Right renal pelvis (tissue), 4 donors: ENCODE results near the gene FBN2. TPM values are rescaled to one million over a fixed set of nuclear protein-coding genes. Genes with fewer than 3 reads are reported as not detected.
"Not testable (repeated sequence)": the region's sequence is repeated elsewhere in the genome, so short reads cannot be mapped to it uniquely, and the experiment has no call there.

Experiments used
- DNase-seq, 4 donors: peaks; one replicate each; pipeline ENCODE4 v3.0.0-alpha.2; 2013; ENCODE audit warnings: low read depth in 4 of 4, low spot score in 3 of 4, missing footprints in 1 of 4
- polyA plus RNA-seq, 4 donors: library from polyadenylated mRNA; unstranded; fragments of 120-200 nt; gene quantifications; one replicate each; pipeline ENCODE4 v1.2.1, GENCODE V29; 2013; ENCODE audit not compliant: insufficient read length in 4 of 4

FBN2 gene
- polyA plus RNA-seq, 4 donors: 89.8 to 118 (median 95.7) TPM

- DNase-seq: no peak
Measured at GRCh38 chr5:128436749-128437188, 101.3 kb downstream of the FBN2 start.

DNA sequence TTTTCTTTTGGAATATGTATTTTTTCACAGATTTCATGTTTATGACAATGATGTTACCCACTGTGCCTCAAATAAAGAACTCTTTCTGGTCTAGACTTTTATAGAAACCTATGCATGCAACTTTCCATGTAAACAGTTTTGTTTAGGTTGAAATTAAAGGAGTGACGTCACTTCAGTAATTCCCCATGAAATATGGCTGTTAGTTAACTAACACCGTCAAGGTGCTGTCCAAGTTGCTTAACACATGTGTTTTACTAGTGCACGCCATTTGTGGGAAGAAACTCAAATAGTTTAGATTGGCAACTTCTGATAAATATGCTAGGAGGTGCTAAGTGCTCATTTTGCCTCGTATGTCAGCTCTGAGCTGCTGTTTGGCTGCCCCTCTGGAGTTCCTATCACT is 102.2 kb downstream of the FBN2 start:
- DNase-seq: no peak

GRCh38 chr5:128434993-128435392 is 103.1 kb downstream of the FBN2 start:
- DNase-seq: no peak

- no peak for DNase-seq
Measured at GRCh38 chr5:128432913-128433440, 105.1 kb downstream of the FBN2 start.

DNA sequence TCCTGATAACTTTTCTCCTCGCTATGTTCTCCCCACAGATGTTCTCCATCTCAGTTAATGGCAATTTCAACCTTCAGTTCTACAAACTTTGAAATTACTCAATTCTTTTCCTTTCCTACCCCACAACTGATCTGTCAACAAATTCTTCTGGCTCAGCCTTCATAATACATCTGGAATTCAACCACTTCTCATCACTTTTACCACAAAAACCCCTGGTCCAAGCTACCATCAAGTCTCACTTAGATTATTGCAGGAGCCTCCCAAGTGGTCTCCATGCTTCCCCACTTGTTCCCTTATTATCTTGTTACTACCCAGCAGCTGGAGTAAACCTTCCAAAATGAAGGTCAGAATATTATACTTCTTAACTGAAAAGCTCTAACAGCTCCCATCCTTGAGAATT is 110.1 kb downstream of the FBN2 start:
- DNase-seq: no peak

- DNase-seq: no peak
Measured at GRCh38 chr5:128426090-128426534, 111.9 kb downstream of the FBN2 start.

GRCh38 chr5:128424646-128425045 is 113.4 kb downstream of the FBN2 start:
- no peak for DNase-seq

GRCh38 chr5:128422612-128423011 is 115.4 kb downstream of the FBN2 start:
- DNase-seq: no peak

DNA sequence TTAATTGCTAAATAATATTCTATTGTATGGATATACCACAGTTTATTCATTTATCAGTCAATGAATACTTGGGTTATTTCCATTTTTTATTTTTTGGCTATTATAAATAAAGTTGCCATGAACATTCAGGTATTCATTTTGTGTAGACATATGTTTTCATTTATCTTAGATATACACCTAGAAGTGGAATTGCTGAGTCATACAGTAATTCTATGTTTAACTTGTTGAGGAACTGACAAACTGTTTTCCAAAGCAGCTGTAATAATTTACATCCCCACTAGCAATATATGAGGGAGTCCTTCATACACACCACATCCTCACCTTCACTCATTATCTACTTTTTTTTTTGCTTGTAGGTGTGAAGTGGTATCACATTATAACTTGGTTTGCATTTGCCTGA is 123.6 kb downstream of the FBN2 start:
- DNase-seq: no peak

DNA sequence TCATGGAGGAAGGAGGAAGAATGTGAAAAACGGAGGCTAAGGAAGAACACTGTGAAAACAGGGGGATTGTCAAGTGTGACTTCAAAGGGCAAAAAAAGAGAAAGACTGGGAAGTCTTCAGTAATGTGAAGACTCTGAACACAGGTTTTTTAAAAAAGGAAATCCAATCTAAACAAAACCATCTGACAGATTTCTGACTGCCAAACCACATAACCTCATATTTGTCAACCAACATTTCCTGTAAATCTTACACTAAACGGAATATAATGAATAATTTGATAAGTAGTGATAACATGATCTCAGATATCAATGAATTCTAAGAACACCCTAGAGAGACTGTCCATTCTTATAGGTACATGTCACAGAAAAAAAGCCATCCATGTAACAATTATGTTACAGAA is 124.7 kb downstream of the FBN2 start:
- DNase-seq: no peak

DNA sequence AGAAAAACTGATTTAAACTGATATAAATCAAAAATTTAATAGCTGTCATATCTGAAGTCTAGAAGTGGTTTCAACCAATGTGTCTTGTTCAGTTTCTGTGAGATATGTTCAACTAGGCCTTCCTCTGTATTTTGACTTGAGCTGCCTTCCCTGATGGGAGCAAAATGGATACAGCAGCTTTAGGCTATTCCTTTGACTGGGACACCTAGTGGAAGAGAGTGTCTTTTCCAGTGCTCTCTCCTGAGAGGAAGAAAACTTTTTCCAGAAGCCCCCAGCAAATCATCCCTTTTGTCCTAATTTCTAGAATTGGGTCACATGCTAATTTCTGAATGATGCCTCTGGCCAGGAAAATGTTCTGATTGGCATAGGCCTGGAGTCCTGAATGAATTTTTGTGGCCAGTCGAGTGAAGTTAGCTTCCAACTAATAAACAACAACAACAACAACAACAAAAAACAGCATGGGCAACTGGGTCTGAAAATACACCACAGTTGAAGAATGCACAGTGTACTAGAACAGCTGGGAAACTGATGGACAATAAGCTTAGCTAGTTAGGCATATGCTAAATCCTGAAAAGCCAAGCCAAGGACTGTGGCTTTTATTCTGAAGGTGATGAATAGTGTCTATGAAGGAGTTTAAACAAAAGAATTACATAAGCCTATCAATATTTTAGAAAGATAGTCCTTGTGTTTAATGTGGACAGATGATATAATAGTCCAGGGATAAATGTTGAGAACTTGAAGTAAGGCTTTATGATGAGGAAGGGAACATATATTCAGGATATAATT is 125.7 kb downstream of the FBN2 start:
- DNase-seq: no peak

DNA sequence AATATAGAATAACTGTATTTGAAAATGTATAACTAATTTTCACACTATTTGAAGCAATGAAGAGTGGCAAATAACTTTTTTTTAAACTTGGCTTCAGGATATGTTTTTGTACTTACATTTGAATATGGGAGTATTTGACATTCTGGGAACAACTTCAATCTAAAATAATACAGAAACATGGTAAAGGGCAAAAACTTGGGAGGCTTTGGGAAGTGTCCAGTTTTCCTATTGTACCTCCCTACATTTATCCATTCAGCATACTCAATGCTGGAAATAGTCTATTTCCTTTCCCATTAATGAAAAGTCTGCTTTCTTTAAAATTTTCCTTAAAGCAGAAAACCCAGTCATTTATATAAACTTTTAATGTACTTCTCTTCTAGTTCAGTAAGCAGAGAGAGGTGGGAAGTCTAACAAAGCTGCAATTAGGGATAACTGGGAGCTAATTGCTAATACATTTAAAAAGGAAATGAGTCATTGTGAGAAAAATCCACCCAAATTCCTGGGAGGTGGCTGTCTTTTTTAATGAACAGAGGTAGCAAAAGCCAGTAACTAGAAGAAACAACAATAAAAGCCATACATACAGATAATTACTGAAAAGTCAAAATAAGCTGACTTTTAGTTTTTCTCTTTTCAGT is 128.8 kb downstream of the FBN2 start:
- DNase-seq: no peak

DNA sequence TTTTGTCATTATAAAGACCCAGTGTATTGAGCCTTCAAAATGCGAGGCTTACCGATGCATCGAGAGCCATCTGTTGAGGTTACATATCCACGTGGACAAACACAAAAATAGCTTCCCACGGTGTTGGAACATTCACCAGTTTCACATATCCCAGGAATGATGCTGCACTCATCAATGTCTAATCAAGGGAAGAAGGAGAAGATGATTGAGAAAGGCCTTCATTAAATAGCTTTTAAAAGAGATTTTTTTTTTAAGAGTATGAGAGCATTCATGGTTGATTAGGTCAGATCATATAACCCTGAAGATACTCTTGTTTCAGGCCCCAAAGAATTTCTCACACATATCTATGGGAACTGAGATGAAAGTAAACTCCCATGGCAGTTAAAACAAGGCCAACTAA is 129.4 kb downstream of the FBN2 start:
- no peak for DNase-seq

DNA sequence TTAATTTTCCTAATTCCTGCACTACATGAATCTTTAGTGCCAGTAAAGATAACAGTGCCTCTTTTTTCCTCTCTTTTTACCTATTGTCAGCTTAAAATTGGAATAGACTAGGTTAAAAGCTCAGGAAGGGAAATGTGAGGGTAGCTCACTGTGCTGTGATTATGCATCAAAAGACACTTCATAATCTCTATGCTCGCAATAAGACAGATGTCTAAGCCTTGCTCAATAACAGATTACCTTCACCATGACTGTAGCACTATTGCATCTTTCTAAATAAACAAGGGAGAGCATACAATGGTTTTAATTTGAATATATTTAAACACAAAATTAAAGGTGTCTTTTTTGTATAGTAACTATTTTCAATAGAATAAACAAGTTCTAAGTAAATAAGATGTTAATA is 130.1 kb downstream of the FBN2 start:
- no peak for DNase-seq

- no peak for DNase-seq
Measured at GRCh38 chr5:128406803-128407202, 131.2 kb downstream of the FBN2 start.

- no peak for DNase-seq
Measured at GRCh38 chr5:128405159-128405558, 132.9 kb downstream of the FBN2 start.

DNA sequence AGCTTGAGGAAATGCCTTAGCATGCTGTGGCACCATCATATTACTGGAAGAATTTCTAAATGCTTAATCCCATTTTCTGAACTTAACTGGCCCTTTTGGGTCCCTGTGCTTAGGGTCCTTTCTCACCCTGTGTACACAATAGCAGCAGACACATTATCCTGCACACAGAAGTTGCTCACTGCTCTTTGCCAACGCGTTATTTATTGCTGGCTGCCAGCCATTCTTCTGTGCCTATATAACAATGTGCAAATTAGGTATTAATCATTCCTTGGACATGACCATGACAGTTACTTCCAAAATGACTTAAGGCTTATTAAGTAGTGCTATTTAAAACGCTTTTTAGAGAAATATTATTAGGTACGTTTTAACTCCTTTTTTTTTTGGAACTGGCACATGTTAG is 134.7 kb downstream of the FBN2 start:
- DNase-seq: no peak

DNA sequence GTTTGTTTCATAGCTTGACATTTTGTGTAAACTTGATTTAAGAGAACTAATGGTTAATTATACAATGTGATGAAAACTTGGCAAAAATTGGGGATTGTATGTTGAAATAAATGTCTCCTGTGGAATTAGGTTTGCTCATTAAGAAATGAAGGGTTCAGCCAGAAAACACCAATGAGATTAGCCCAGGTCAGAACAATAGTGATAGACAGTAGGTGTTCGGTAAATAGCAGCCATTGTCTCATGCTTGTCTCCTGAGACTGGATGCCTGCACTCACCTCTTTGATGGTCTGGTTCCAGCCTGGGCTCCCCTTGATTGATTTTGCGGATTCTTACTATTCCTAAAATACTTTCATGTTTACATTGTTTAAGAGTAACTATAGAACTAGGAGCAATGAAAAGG is 135.5 kb downstream of the FBN2 start:
- DNase-seq: no peak

- not testable (repeated sequence) for DNase-seq
Measured at GRCh38 chr5:128400766-128401165, 137.3 kb downstream of the FBN2 start.

GRCh38 chr5:128399111-128399510 is 138.9 kb downstream of the FBN2 start:
- no peak for DNase-seq

DNA sequence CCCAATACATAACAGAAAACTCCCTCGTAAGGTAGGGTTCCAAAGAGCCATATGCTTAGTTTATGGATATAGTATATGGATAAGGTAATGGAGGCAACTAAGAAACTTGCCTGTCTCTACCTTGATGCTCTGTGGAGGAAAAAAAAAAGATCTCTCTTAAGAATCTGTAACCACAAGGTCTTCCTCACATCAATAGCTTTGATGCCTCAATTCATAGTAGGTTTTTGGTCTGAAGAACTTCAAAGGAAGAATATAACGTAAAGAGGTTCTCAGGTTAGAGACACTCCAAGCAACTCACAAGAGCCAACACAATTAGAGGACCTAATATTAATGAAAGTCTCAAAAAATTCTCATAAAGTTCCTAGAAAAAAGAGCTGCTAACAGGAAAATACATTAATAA is 140.2 kb downstream of the FBN2 start:
- no peak for DNase-seq

DNA sequence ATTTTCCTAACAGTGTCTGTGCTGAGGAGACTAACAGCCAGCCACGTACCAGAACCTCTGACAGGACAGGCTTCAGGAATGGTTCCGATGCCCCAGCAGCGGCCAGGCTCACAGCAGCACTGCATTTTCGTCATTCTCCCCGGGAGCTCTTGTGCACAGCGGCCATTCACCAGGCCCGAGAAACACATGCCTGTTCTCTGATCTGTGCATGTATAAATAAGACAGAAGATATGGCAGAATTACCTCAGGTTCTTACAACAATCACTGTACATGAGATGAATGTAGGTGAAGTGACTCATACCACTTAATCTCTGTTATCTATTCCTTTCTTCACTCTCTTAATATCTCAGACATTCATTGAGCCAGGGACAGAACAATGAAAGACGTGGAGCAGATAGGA is 143.0 kb downstream of the FBN2 start:
- DNase-seq: no peak
